NT2/D1 (cell line): Measurements from ENCODE around the gene AXIN1.

ENCODE experiments used
- DNase-seq: peaks from one replicate; pipeline ENCODE4 v3.0.0-alpha.2; 2011; ENCODE audit warnings: low read depth, low spot score
- H3K27me3 ChIP-seq: 2 replicates; pipeline ENCODE4 v1.6.0; 2011; ENCODE audit warnings: mild to moderate bottlenecking; ENCODE audit not compliant: insufficient read length, insufficient read depth
- H3K36me3 ChIP-seq: 2 replicates; pipeline ENCODE4 v1.6.1; 2011; ENCODE audit warnings: mild to moderate bottlenecking, low read length, mixed read lengths; ENCODE audit not compliant: insufficient read depth, insufficient read length
- H3K4me1 ChIP-seq: 2 replicates; pipeline ENCODE4 v1.5.1; 2011; ENCODE audit not compliant: insufficient read depth, insufficient read length
- H3K4me3 ChIP-seq: 2 replicates; pipeline ENCODE4 v1.5.1; 2011; ENCODE audit warnings: low read depth; ENCODE audit not compliant: insufficient read length
- H3K9ac ChIP-seq: 2 replicates; pipeline ENCODE4 v1.6.0; 2011; ENCODE audit warnings: low read depth; ENCODE audit not compliant: insufficient read length
- H3K9me3 ChIP-seq: 2 replicates; pipeline ENCODE4 v1.5.1; 2011; ENCODE audit warnings: mild to moderate bottlenecking, low read length; ENCODE audit not compliant: insufficient read depth
- SUZ12 ChIP-seq: IDR thresholded peaks from 2 replicates; pipeline ENCODE4 v1.6.1; 2011; ENCODE audit not compliant: insufficient read length, insufficient read depth; ENCODE audit errors: extremely low read depth
- YY1 ChIP-seq: IDR thresholded peaks from 2 replicates; pipeline ENCODE4 v1.6.1; 2011; ENCODE audit not compliant: insufficient read length, insufficient read depth
- ZNF274 ChIP-seq: IDR thresholded peaks from 2 replicates; pipeline ENCODE4 v1.6.1; 2011; ENCODE audit warnings: mild to moderate bottlenecking, low read depth, low read length

AXIN1 gene

DNA sequence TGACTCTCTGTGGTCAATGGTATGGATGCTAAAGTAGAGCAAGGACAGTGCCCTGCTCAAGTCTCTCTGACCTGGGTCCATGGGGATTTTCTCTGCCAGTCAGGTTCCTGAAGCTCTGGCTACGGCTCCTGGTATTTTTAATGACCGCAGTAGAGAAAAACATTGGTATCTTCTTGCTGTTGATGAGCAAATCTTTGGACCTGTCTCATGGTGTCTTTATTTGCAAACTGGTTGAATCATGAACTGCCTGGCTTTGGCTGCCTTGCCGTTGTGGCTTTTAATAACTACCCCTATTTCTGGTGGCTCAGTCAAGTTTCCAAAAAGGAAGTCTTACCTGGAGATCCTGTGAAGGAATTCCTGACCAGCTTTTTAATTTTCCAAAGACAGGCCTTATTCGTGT, 109.2 kb downstream of the AXIN1 start:
- H3K4me1 ChIP-seq = peaks cover 14% of the 10 kb centered on the region
- no peak overlapping the region for H3K9ac ChIP-seq
- no peak for DNase-seq
- H3K4me3 ChIP-seq = no peak overlapping the region
- H3K36me3 ChIP-seq = no peaks in the 10 kb centered on the region
- TF ChIP-seq ZNF274 (no peak), SUZ12 (no peak), YY1 (no peak)
- no peaks in the 10 kb centered on the region for H3K9me3 ChIP-seq
- H3K27me3 ChIP-seq = no peaks in the 10 kb centered on the region

DNA sequence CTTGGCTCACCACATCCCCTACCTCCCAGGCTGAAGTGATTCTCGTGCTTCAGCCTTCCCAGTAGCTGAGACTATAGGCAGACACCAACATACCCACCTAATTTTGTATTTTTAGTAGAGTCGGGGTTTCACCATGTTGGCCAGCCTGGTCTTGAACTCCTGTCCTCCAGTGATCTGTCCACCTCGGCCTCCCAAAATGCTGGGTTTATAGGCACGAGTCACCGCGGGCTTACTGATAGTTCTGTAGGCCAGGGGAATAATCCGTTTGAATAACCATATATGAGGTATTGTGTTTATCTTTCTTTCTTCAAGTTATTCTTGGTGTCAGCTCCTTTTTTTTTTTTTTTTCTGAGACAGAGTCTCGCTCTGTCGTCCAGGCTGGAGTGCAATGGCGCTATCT, 110.2 kb downstream of the AXIN1 start:
- H3K4me3 ChIP-seq = no peak overlapping the region
- no peak for DNase-seq
- H3K27me3 ChIP-seq = no peaks in the 10 kb centered on the region
- TF ChIP-seq ZNF274 (no peak), SUZ12 (no peak), YY1 (no peak)
- H3K4me1 ChIP-seq = peaks cover 16% of the 10 kb centered on the region
- peaks cover 7% of the 10 kb centered on the region for H3K36me3 ChIP-seq
- no peaks in the 10 kb centered on the region for H3K9me3 ChIP-seq
- no peak overlapping the region for H3K9ac ChIP-seq

DNA sequence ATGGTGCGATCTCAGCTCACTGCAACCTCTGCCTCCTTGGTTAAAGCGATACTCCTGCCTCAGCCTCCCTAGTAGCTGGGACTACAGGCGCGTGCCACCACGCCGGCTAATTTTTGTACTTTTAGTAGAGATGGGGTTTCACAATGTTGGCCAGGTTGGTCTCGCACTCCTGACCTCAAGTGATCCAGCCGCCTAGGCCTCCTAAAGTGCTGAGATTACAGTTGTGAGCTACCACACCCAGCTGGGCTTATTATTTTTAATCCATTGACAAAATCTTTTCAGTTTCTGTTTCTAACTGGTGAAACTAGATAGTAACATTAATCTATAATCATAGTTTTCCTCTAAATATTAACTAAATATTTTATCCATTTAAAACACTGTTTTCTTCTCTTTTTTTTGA, 112.0 kb downstream of the AXIN1 start:
- H3K27me3 ChIP-seq = no peaks in the 10 kb centered on the region
- H3K36me3 ChIP-seq = peaks cover 11% of the 10 kb centered on the region
- TF ChIP-seq ZNF274 = no peak
- no peak for TF ChIP-seq YY1
- TF ChIP-seq SUZ12 = no peak
- DNase-seq = no peak
- H3K9me3 ChIP-seq = no peaks in the 10 kb centered on the region
- H3K4me1 ChIP-seq = peaks cover 16% of the 10 kb centered on the region
- H3K9ac ChIP-seq = no peak overlapping the region
- H3K4me3 ChIP-seq = no peak overlapping the region

DNA sequence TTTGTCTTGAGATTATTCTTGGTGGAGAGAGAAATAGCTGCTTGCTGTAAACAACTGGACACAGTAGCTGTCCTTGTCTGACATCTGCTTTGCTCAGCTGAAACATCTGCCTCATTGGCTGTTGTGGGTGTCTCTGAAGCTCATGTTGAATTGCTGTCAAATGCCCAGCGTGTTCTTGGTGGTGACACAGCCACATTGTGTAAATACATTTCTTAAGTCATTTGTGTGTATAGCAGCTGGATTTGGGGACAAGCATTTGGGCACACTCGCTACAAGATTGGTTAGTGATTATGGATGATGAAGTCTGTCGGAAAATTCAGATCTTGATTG, 112.6 kb downstream of the AXIN1 start:
- H3K36me3 ChIP-seq = peaks cover 11% of the 10 kb centered on the region
- H3K4me1 ChIP-seq = peaks cover 12% of the 10 kb centered on the region
- H3K9me3 ChIP-seq = no peaks in the 10 kb centered on the region
- H3K9ac ChIP-seq = no peak overlapping the region
- no peak overlapping the region for H3K4me3 ChIP-seq
- DNase-seq = no peak
- no peak for TF ChIP-seq SUZ12
- TF ChIP-seq YY1 = no peak
- no peak for TF ChIP-seq ZNF274
- H3K27me3 ChIP-seq = no peaks in the 10 kb centered on the region
